CD4-positive, alpha-beta T cell (primary cell): ENCODE results near the gene HES3. TPM values are rescaled to one million over a fixed set of nuclear protein-coding genes. Genes with fewer than 3 reads are reported as not detected.

ENCODE experiments used
- ATAC-seq: fragments of 200-7000 bp; cut with Tn5 transposase; one replicate; pipeline ENCODE4 v1.10.0; 2022; ENCODE audit warnings: mild to moderate bottlenecking; ENCODE audit not compliant: poor library complexity
- CTCF ChIA-PET: fragments of 350-600 bp; sonication (Branson Sonifier 250); formaldehyde crosslinking; loops from one replicate; lab custom pipeline; 2021; ENCODE audit warnings: antibody characterized with exemption, inconsistent platforms; lab: Charles Lee
- POLR2A ChIA-PET: fragments of 350-600 bp; sonication (Branson Sonifier 250); formaldehyde crosslinking; loops from one replicate; lab custom pipeline; 2021; ENCODE audit warnings: antibody characterized with exemption, inconsistent platforms; lab: Charles Lee
- DNase-seq, 14 experiments: peaks; one replicate each; pipeline ENCODE4 v3.0.0-alpha.2; 2013 to 2020; ENCODE audit warnings: mixed read lengths in 2 of 14
- H3K27ac ChIP-seq, 2 donors: one replicate each; pipeline versions ENCODE4 v1.5.1 to v1.7.0; 2013; ENCODE audit warnings: low read length in 2 of 2, low read depth in 1 of 2, mild to moderate bottlenecking in 1 of 2
- H3K27me3 ChIP-seq, 2 experiments: 1 replicate in 1 of 2; 2 replicates in 1 of 2; pipeline versions ENCODE4 v1.6.1 to v1.7.0; 2013; ENCODE audit warnings: low read length in 2 of 2, control low read depth in 1 of 2, mild to moderate bottlenecking in 1 of 2, moderate library complexity in 1 of 2; ENCODE audit not compliant: insufficient read depth in 2 of 2, control insufficient read depth in 1 of 2
- H3K36me3 ChIP-seq: one replicate; pipeline ENCODE4 v1.6.1; 2013; ENCODE audit warnings: low read length, control low read depth; ENCODE audit not compliant: insufficient read depth
- H3K4me1 ChIP-seq: one replicate; pipeline ENCODE4 v1.6.1; 2013; ENCODE audit warnings: low read length, control low read depth; ENCODE audit not compliant: insufficient read depth
- H3K4me3 ChIP-seq: one replicate; pipeline ENCODE4 v1.5.1; 2013; ENCODE audit warnings: mild to moderate bottlenecking, low read length, moderate library complexity
- H3K9me3 ChIP-seq, 2 experiments: 1 replicate in 1 of 2; 2 replicates in 1 of 2; pipeline versions ENCODE4 v1.6.1 to v1.7.0; 2013; ENCODE audit warnings: low read length in 2 of 2, mild to moderate bottlenecking in 2 of 2, control low read depth in 1 of 2, moderate library complexity in 1 of 2; ENCODE audit not compliant: control insufficient read depth in 1 of 2, insufficient read depth in 1 of 2
- H3K27ac Mint-ChIP-seq: one replicate; pipeline ENCODE4 v1.8.0; 2020; ENCODE audit warnings: mixed read lengths
- H3K27me3 Mint-ChIP-seq: one replicate; pipeline ENCODE4 v1.8.0; 2021; ENCODE audit warnings: mixed read lengths
- H3K36me3 Mint-ChIP-seq: one replicate; pipeline ENCODE4 v1.8.0; 2021; ENCODE audit warnings: low read depth, mixed read lengths
- H3K4me1 Mint-ChIP-seq: one replicate; pipeline ENCODE4 v1.8.0; 2021; ENCODE audit warnings: low read depth, mixed read lengths
- H3K4me3 Mint-ChIP-seq: one replicate; pipeline ENCODE4 v1.8.0; 2020; ENCODE audit warnings: mild to moderate bottlenecking, mixed read lengths
- H3K9me3 Mint-ChIP-seq: one replicate; pipeline ENCODE4 v1.8.0; 2020; ENCODE audit warnings: mixed read lengths
- intact Hi-C, 2 experiments: fragments of 100-400 bp; cut with DNase I in 1 of 2; cut with micrococcal nuclease in 1 of 2; formaldehyde crosslinking; loops; one replicate each; pipeline versions ENCODE4 v1.15.1 to v1.9.0; 2023 to 2025; cut with DNase I, micrococcal nuclease
- total RNA-seq, 174 experiments: library from RNA in 2 of 174; stranded (reverse) in 2 of 174; gene quantifications; one replicate each; pipeline ENCODE4 v1.2.3 and lab custom pipeline; 2021 to 2026
- TF ChIP-seq, protein P1 (sequence below): fragments of 200-600 bp; IDR thresholded peaks from one replicate; pipeline ENCODE4 v1.8.0; 2022; ENCODE audit warnings: antibody characterized with exemption, mild to moderate bottlenecking

Gene HES3
- total RNA-seq, 2 experiments from 2014 or later: not detected

GRCh38 chr1:6220236-6220635 lies 23.7 kb upstream of the HES3 start:
- no peaks in the 10 kb centered on the region for H3K9me3 Mint-ChIP-seq
- no peak for ATAC-seq
- TF ChIP-seq, protein P1, sequence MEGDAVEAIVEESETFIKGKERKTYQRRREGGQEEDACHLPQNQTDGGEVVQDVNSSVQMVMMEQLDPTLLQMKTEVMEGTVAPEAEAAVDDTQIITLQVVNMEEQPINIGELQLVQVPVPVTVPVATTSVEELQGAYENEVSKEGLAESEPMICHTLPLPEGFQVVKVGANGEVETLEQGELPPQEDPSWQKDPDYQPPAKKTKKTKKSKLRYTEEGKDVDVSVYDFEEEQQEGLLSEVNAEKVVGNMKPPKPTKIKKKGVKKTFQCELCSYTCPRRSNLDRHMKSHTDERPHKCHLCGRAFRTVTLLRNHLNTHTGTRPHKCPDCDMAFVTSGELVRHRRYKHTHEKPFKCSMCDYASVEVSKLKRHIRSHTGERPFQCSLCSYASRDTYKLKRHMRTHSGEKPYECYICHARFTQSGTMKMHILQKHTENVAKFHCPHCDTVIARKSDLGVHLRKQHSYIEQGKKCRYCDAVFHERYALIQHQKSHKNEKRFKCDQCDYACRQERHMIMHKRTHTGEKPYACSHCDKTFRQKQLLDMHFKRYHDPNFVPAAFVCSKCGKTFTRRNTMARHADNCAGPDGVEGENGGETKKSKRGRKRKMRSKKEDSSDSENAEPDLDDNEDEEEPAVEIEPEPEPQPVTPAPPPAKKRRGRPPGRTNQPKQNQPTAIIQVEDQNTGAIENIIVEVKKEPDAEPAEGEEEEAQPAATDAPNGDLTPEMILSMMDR: no peak
- H3K4me1 ChIP-seq: no peaks in the 10 kb centered on the region
- H3K4me3 Mint-ChIP-seq: no peak overlapping the region
- H3K27ac Mint-ChIP-seq: no peak overlapping the region
- no peak overlapping the region for H3K4me3 ChIP-seq
- peaks cover 7% of the 10 kb centered on the region for H3K27me3 Mint-ChIP-seq
- peaks cover 28% of the 10 kb centered on the region for H3K36me3 Mint-ChIP-seq
- peaks cover 32% of the 10 kb centered on the region for H3K36me3 ChIP-seq
- H3K27ac ChIP-seq: no peak overlapping the region
- intact Hi-C loops: no loop called here
- POLR2A ChIA-PET: no interaction called here
- CTCF ChIA-PET: no interaction called here
- DNase-seq: no peak
- H3K27me3 ChIP-seq: no peaks in the 10 kb centered on the region
- H3K4me1 Mint-ChIP-seq: no peaks in the 10 kb centered on the region
- no peaks in the 10 kb centered on the region for H3K9me3 ChIP-seq

DNA sequence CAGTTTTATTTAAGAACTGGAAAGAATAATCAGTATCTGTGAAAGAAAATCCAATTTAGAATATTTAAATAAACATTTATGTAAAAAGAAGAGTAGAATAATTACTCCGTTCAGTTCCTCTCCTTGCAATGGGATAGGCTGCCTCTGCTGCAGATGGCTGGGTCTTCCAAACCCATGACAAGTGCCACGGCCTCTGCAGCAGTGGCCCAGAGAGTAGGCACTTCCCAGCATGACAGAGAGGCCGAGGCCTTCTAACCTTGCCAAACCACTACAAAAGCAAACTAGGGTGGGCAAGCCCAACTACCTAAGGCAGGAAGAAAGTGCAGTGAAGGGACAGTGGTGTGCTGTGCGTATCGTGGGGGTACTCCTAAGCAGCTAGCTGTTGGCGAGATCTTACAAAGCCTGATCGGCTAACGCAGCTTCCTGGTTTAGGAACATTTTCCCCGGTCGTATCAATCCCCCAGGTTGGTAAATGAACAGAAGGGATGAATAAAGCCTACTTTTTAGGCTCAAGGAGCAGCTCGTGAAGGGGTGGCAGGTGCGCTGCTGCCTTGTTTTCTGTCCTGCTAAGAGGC lies 22.7 kb upstream of the HES3 start:
- Mint-ChIP-seq H3K4me3 (no peak overlapping the region), H3K27me3 (peaks cover 7% of the 10 kb centered on the region), H3K4me1 (no peaks in the 10 kb centered on the region), H3K9me3 (no peaks in the 10 kb centered on the region), H3K27ac (no peak overlapping the region), H3K36me3 (peaks cover 38% of the 10 kb centered on the region)
- Histone ChIP-seq H3K9me3 (no peaks in the 10 kb centered on the region), H3K4me3 (no peak overlapping the region), H3K36me3 (peaks cover 43% of the 10 kb centered on the region), H3K4me1 (no peaks in the 10 kb centered on the region), H3K27me3 (no peaks in the 10 kb centered on the region), H3K27ac (no peak overlapping the region)
- DNase-seq (no peak), ATAC-seq (no peak)
- ChIA-PET CTCF (no interaction called here), POLR2A (no interaction called here)
- TF ChIP-seq, protein P1: no peak
- intact Hi-C loops: no loop called here

- Histone ChIP-seq H3K27me3 (no peaks in the 10 kb centered on the region), H3K9me3 (no peaks in the 10 kb centered on the region), H3K36me3 (peaks cover 54% of the 10 kb centered on the region), H3K4me3 (no peak overlapping the region), H3K27ac (no peak overlapping the region), H3K4me1 (no peaks in the 10 kb centered on the region)
- no peaks in the 10 kb centered on the region for H3K9me3 Mint-ChIP-seq
- peaks cover under 1% of the 10 kb centered on the region for H3K27me3 Mint-ChIP-seq
- no peak overlapping the region for H3K27ac Mint-ChIP-seq
- ATAC-seq: no peak
- H3K4me1 Mint-ChIP-seq: no peaks in the 10 kb centered on the region
- ChIA-PET CTCF (no interaction called here), POLR2A (no interaction called here)
- intact Hi-C loops: no loop called here
- TF ChIP-seq, protein P1: no peak
- H3K36me3 Mint-ChIP-seq: peaks cover 48% of the 10 kb centered on the region
- DNase-seq: no peak
- H3K4me3 Mint-ChIP-seq: no peak overlapping the region
Measured at GRCh38 chr1:6222636-6223035, 21.3 kb upstream of the HES3 start.
